T-helper 22 cell (primary cell): ENCODE data around the gene TFPI2.

Source experiments
- DNase-seq: peaks from one replicate; pipeline ENCODE4 v3.0.0-alpha.2; 2020; ENCODE audit warnings: low read depth

The TFPI2 gene

GRCh38 chr7:93910076-93910994, 19.8 kb upstream of the TFPI2 start:
- no peak for DNase-seq

GRCh38 chr7:93906267-93906666, 15.7 kb upstream of the TFPI2 start, which contains the start of gene GNGT1:
TSS of gene GNGT1 (plus strand) at chr7:93906567. CDS start at chr7:93906747, 180 bp downstream.
- no peak for DNase-seq

GRCh38 chr7:93902777-93903423, 12.3 kb upstream of the TFPI2 start:
- DNase-seq, result no peak

DNA sequence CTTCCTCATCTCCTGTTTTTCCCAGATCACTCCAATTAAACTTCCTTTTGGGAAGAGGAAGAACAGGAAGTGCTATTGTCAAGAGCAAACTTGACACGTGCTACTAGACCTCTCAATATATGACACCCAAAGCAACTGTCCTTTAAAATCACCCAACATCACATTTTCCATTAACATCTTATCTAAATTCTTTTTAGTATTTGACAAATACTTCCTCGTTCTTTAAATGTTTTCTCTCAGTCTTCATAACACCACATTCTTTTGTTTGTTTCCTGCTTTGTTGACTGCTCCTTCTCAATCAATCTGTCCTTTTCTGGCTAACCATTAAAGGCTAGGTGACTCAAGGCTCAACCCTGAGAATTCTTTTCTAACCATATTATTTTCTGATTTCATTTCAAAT, 7.1 kb upstream of the TFPI2 start:
- no peak for DNase-seq

DNA sequence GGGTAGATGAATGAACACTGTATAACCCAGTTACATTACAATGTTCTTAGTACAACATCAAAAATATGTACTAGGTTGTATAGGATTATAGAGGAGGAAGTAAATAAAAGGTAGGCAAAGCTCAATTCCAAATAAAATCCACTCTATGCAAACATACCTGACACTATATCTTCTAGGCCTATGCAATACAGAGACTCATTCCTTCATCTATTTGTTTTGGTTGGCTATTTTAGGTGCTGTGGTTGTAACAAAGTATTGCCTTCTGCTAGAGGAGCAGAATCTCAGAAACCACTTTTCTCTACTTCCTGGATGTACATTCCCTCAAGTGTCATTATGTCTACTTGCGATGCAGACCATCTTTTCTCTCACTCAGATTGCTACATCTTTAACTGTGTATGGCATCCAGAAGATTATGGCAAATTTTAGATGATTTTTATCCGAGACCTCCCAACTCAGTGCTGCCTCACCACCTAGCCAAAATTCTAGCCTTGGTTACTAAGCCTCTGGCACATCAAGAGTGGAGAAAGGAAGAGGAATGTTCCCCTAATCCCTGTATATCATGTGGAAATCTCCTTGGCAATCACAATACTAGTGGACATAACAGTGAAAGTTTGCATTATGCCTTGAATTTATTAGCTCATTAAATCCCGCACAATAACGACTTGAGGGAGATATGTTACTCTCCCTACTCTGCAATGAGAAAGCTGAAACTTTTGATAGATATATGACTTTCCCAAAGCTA, 5.5 kb upstream of the TFPI2 start:
- DNase-seq, result no peak

- no peak for DNase-seq
These were observed 4.5 kb upstream of the TFPI2 start for GRCh38 chr7:93894966-93895640.

- DNase-seq, result no peak
These were observed 3.9 kb upstream of the TFPI2 start for GRCh38 chr7:93894426-93894825.

DNA sequence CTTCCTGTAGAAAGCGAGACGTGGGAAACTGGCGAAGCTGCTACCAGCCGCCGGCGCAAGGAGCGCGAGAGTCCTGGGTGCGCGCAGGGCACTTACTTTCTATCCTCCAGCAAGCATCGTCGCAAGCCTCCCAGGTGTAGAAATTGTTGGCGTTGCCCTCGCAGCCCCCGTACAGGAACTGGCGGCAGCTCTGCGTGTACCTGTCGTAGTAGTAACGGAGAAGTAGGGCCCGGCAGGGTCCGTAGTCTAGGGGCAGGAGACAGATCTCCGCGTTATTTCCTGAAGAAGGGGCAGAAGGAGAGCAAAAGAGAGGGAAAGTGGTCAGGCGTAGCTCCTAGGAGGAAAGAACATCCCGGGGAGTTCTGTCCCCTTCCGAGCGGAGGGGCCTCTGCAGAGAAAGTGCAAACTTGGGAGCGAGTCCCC, 501 bp downstream of the TFPI2 start:
- no peak for DNase-seq

DNA sequence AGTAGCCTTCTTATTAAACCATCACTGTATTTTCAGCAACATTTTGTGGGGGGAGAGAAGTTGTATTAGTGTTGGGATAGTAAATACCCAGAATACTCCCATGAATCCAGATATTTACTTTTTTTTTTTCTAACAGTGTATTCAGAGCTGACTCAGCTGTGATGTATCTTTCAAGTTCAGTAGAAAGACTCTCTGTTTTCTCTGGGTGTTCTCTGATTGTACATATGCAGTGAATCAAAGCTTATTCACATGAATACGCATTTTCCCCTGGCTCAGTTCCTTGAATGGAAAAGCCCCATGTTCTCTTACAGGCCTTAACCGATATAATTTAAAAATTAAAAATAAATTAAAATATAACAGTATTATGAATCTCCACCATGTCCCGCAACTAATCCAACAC, 1.3 kb downstream of the TFPI2 start:
- DNase-seq, result no peak

DNA sequence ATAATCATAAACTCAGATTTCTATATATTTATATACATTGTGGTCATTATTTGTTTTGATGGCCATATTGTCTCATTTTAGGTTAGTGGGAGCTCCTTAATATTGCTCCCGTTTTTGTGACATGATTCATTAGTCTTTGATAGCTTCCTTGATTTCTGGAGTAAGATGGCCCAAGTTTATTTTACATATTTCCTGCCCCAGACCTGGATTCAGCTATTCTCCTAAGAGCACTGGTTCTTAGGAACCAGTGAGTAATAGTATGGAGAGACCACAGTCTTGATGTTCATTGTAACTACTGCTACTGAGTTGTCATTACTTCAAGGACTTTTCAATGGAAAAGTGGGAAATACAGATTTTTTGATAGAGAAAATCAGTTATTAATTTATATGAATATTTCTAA, 6.0 kb downstream of the TFPI2 start:
- DNase-seq, result no peak

DNA sequence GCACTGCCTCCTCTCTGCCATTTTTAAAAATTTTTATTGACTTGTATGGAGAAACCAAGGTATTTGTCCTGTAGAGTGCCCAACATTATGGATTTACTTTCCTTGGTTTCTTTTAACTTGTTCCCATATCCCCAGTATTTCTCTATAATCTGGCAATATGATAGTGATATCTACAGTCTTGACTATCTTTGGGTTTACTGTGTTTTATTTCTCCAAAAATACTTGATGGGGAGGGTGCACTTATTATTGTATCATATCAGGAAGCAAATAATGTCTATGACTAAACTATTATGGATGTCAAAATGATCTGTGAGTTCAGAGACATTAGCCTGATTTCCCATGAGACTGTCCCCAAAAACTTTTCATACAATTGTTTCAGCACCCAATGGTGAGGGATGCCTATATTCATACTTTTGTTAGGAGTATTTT, 6.6 kb downstream of the TFPI2 start:
- no peak for DNase-seq

GRCh38 chr7:93883078-93883916, 7.3 kb downstream of the TFPI2 start:
- no peak for DNase-seq

DNA sequence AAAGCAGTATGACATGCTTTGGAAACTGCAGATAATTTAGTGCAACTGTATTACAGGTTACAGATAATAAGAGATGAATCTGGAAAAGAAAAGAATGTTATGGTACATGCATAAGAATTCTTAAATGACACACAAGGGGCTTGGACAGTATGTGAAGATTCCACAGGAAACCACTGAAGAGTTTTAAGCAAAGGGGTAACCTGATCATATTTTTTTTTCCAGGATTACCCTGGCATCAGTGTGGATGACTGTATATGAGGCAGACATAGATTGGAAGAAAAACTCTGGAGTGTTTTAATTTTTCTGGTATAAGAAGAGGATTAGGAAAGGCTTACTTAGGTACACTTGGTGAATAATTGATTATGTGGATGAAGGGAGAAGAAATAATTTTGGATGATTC, 8.1 kb downstream of the TFPI2 start:
- no peak for DNase-seq

DNA sequence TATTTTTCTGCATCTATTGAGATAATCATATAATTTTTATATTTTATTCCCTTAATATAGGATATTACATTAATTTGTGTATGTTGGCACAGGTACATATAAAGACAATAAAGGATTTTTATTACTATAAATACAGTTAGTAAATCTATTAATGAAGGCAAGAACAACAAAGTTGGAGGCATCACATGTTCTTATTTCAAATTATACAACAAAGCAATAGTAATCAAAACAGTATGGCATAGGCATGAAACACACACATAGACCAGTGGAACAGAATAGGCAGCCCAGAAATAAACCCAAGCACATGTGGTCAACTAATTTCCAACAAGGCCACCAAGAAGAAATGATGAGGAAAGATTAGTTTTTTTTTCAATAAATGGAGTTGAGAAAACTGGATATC, 11.2 kb downstream of the TFPI2 start:
- no peak for DNase-seq

DNA sequence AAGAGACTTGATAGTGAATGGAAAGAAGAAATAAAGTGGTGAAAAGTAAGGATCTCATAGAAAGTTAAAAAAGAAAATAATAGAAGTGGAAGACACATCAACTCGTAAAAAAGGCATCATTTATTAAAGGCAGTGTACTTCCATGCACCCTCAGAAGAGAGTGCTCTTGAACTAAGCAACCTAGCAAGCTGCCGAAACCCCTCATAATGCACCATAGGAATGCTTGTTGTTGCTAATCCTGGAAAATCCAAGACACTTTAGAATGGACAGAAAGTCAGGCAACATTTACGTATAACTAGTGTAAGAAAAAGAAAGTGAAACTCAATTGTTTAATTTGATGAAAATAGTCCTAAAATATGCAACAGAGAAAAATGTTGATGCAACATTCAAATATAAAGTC, 12.8 kb downstream of the TFPI2 start:
- no peak for DNase-seq

- DNase-seq, result no peak
These were observed 16.5 kb downstream of the TFPI2 start for GRCh38 chr7:93873998-93874574.

- DNase-seq, result no peak
These were observed 23.7 kb downstream of the TFPI2 start for GRCh38 chr7:93866886-93867285.

GRCh38 chr7:93862651-93863050, 27.9 kb downstream of the TFPI2 start:
- DNase-seq, result no peak

GRCh38 chr7:93861325-93861949, 29.1 kb downstream of the TFPI2 start:
- no peak for DNase-seq

GRCh38 chr7:93860261-93860660, 30.3 kb downstream of the TFPI2 start:
- DNase-seq, result no peak
